ENCODE measurements around the gene HEXB.

HEXB gene

DNA sequence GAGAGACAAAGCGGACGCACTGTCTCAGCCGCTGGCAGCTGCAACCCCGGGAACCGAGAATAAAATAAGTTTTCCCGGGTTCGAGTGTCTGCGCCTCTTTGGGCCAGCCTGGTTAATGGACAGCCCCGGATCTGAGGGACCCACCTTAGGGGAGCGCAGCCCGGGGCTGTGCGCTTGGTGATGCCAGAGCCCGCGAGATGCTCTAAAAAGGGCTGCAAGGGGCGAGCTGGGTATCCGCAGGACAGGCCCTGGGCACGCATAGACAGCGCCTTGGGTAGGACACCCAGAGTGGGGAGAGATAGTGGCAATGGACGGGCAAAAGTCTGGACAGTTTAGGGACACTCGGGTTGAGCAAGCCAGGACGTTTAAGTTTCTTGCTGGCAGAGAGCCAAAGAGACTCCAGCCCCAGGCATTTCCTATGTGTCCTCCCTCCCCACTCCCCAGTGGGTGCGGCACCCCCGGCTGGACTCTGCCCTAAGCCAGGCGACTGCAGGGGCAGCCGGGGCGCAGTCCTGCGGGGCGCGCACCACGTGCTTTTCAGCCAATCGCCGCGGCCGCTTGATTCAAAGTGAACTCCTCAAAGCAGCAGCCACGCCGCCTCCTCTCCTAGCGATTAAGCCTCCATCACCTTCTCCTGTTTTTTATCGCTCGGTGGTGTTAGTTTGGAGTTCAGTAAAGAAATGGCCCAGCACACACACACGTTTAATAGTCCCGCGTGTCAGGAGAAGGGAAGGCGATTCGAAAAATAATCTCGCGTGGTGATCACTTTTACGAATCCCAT, 43.9 kb upstream of the HEXB start:
- Histone ChIP-seq H2BK15ac (ENCODE audit: low read length) (peak overlapping the region; percentile 20), H2BK12ac (ENCODE audit: low read length) (no peak overlapping the region), H3K4me2 (ENCODE audit: insufficient read depth, low read length, poor library complexity, severe bottlenecking) (peak overlapping the region; percentile 74), H2BK120ac (ENCODE audit: low read depth, low read length) (peak overlapping the region; percentile 62), H2AK5ac (ENCODE audit: low read depth, low read length) (peak overlapping the region; percentile 20), H3K14ac (ENCODE audit: low read length) (no peak overlapping the region), H4K8ac (ENCODE audit: low read depth, low read length) (no peak overlapping the region), H4K91ac (ENCODE audit: low read depth, low read length, poor library complexity) (peak overlapping the region; percentile 7), H3K27me3 (ENCODE audit: control insufficient read depth in 3 of 3, insufficient read depth in 3 of 3, low read depth in 1 of 3, low read length in 3 of 3) (no peaks in the 10 kb centered on the region), H3K18ac (ENCODE audit: low read length) (peak overlapping the region; percentile 62), H3K79me1 (ENCODE audit: low read depth, low read length) (no peaks in the 10 kb centered on the region), H3K4me1 (ENCODE audit: control insufficient read depth in 2 of 2, insufficient read depth in 1 of 2, low read depth in 1 of 2, low read length in 2 of 2) (peaks cover 7 to 11% of the 10 kb centered on the region in 2 donors), H3K9ac (ENCODE audit: low read depth, low read length, poor library complexity) (peak overlapping the region; percentile 74), H3K9me3 (replicated peaks in 1 of 2; ENCODE audit: control insufficient read depth in 2 of 2, insufficient read depth in 1 of 2, low read depth in 1 of 2, low read length in 2 of 2) (no peaks in the 10 kb centered on the region), H3K4me3 (ENCODE audit: low read length in 2 of 2) (peak overlapping the region; percentile 93 to 99), H3K4ac (ENCODE audit: low read length) (no peak overlapping the region), H2BK5ac (ENCODE audit: low read length) (peak overlapping the region; percentile 88), H3K23ac (ENCODE audit: low read depth, low read length, poor library complexity) (no peak overlapping the region), H3K27ac (replicated peaks; ENCODE audit: low read length) (peak overlapping the region; percentile 89), H3K36me3 (replicated peaks in 1 of 2; ENCODE audit: control insufficient read depth in 2 of 2, insufficient read depth in 2 of 2, low read length in 2 of 2) (peaks cover 1 to 15% of the 10 kb centered on the region in 2 donors), H2AFZ (ENCODE audit: low read length) (peak overlapping the region; percentile 84)
- peak; percentile 65 for DNase-seq (ENCODE audit: low spot score)
- WGBS, 2 donors (ENCODE audit: extremely low coverage in 2 of 2, insufficient read length in 2 of 2, insufficient replicate concordance in 1 of 2), result no CpG with 5 or more reads among the region's 47 CpGs

DNA sequence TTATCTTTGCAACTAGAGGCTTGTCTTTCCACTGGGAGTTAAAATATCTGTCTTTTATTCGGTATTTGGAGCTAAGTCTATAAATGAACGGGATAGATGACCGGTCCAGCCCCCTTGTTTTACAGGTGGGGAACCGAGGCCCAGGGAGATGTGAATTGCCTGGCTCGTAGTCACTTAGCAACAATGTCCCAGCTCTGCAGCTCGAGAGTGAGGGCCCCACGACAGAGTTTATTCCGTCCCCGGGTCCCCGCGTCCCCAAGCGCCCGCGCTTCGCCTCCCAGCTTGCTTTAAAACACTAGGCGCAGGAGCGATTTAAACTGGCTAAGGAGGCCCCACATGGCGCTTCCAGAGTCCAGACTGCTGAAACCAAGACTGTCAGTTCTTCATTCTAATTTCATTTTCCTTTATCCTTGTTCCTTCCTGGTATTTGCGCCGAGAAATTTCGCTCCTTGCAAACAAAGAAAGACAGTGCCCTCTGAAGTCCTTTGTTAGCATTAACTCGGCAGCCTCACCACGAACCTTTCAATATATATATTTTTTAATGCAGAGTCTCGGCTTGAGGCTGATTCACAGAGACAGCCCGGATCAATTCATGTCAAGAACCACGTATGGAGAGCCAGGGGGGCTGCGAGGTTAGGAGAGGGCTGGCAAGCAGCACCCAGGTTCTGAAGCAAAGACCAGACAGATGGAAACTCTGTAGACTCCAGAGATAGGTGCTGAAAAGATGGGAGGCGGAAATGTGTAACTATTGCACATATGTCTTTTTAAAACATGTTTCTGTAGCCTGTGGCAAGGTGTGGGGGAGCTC, 43.1 kb upstream of the HEXB start:
- peaks cover 0 to 7% of the 10 kb centered on the region in 2 donors for H3K36me3 ChIP-seq (replicated peaks in 1 of 2; ENCODE audit: control insufficient read depth in 2 of 2, insufficient read depth in 2 of 2, low read length in 2 of 2)
- peak overlapping the region; percentile 48 to 93 for H3K4me3 ChIP-seq (ENCODE audit: low read length in 2 of 2)
- H4K8ac ChIP-seq (ENCODE audit: low read depth, low read length), result no peak overlapping the region
- H2BK5ac ChIP-seq (ENCODE audit: low read length), result no peak overlapping the region
- no peaks in the 10 kb centered on the region for H3K79me1 ChIP-seq (ENCODE audit: low read depth, low read length)
- H2BK15ac ChIP-seq (ENCODE audit: low read length), result no peak overlapping the region
- no CpG with 5 or more reads among the region's 28 CpGs for WGBS, 2 donors (ENCODE audit: extremely low coverage in 2 of 2, insufficient read length in 2 of 2, insufficient replicate concordance in 1 of 2)
- no peak overlapping the region for H3K9ac ChIP-seq (ENCODE audit: low read depth, low read length, poor library complexity)
- no peak overlapping the region for H2BK12ac ChIP-seq (ENCODE audit: low read length)
- H2AK5ac ChIP-seq (ENCODE audit: low read depth, low read length), result no peak overlapping the region
- H3K4me2 ChIP-seq (ENCODE audit: insufficient read depth, low read length, poor library complexity, severe bottlenecking), result peak overlapping the region; percentile 74
- H3K14ac ChIP-seq (ENCODE audit: low read length), result no peak overlapping the region
- no peak overlapping the region for H3K23ac ChIP-seq (ENCODE audit: low read depth, low read length, poor library complexity)
- H2BK120ac ChIP-seq (ENCODE audit: low read depth, low read length), result no peak overlapping the region
- H3K18ac ChIP-seq (ENCODE audit: low read length), result peak overlapping the region; percentile 69
- H4K91ac ChIP-seq (ENCODE audit: low read depth, low read length, poor library complexity), result no peak overlapping the region
- H2AFZ ChIP-seq (ENCODE audit: low read length), result peak overlapping the region; percentile 84
- H3K4ac ChIP-seq (ENCODE audit: low read length), result no peak overlapping the region
- peak overlapping the region; percentile 89 for H3K27ac ChIP-seq (replicated peaks; ENCODE audit: low read length)
- H3K27me3 ChIP-seq (ENCODE audit: control insufficient read depth in 3 of 3, insufficient read depth in 3 of 3, low read depth in 1 of 3, low read length in 3 of 3), result no peaks in the 10 kb centered on the region
- peak; percentile 44 for DNase-seq (ENCODE audit: low spot score)
- H3K9me3 ChIP-seq (replicated peaks in 1 of 2; ENCODE audit: control insufficient read depth in 2 of 2, insufficient read depth in 1 of 2, low read depth in 1 of 2, low read length in 2 of 2), result no peaks in the 10 kb centered on the region
- peaks cover 7 to 13% of the 10 kb centered on the region in 2 donors for H3K4me1 ChIP-seq (ENCODE audit: control insufficient read depth in 2 of 2, insufficient read depth in 1 of 2, low read depth in 1 of 2, low read length in 2 of 2)

DNA sequence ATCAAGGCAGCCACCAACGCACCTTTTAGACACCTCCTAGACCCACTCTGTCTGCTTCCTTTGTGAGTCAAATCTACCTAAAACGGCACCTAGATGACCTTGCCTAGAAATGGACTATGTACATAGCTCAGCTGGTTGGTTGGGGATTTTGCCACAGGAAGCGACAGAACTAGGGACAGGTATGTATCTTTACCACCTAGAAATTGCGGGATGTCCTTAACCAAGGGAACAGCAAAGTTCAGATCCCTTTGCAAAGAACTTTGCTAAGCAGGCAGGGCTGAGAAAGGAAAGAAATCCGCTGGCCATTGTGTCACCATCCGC, 42.5 kb upstream of the HEXB start:
- no peak overlapping the region for H3K14ac ChIP-seq (ENCODE audit: low read length)
- no peak overlapping the region for H4K91ac ChIP-seq (ENCODE audit: low read depth, low read length, poor library complexity)
- H2BK120ac ChIP-seq (ENCODE audit: low read depth, low read length), result no peak overlapping the region
- peaks cover 5 to 17% of the 10 kb centered on the region in 2 donors for H3K4me1 ChIP-seq (ENCODE audit: control insufficient read depth in 2 of 2, insufficient read depth in 1 of 2, low read depth in 1 of 2, low read length in 2 of 2)
- no peak overlapping the region for H3K4me3 ChIP-seq (ENCODE audit: low read length in 2 of 2)
- no peak overlapping the region for H4K8ac ChIP-seq (ENCODE audit: low read depth, low read length)
- peaks cover 0 to 2% of the 10 kb centered on the region in 2 donors for H3K36me3 ChIP-seq (replicated peaks in 1 of 2; ENCODE audit: control insufficient read depth in 2 of 2, insufficient read depth in 2 of 2, low read length in 2 of 2)
- no peaks in the 10 kb centered on the region for H3K9me3 ChIP-seq (replicated peaks in 1 of 2; ENCODE audit: control insufficient read depth in 2 of 2, insufficient read depth in 1 of 2, low read depth in 1 of 2, low read length in 2 of 2)
- H3K27me3 ChIP-seq (ENCODE audit: control insufficient read depth in 3 of 3, insufficient read depth in 3 of 3, low read depth in 1 of 3, low read length in 3 of 3), result no peaks in the 10 kb centered on the region
- no peak overlapping the region for H3K23ac ChIP-seq (ENCODE audit: low read depth, low read length, poor library complexity)
- H3K79me1 ChIP-seq (ENCODE audit: low read depth, low read length), result no peaks in the 10 kb centered on the region
- no peak overlapping the region for H3K18ac ChIP-seq (ENCODE audit: low read length)
- DNase-seq (ENCODE audit: low spot score), result no peak
- H3K27ac ChIP-seq (replicated peaks; ENCODE audit: low read length), result no peak overlapping the region
- no peak overlapping the region for H2BK5ac ChIP-seq (ENCODE audit: low read length)
- H2BK15ac ChIP-seq (ENCODE audit: low read length), result no peak overlapping the region
- no peak overlapping the region for H3K4me2 ChIP-seq (ENCODE audit: insufficient read depth, low read length, poor library complexity, severe bottlenecking)
- H3K4ac ChIP-seq (ENCODE audit: low read length), result no peak overlapping the region
- H2AK5ac ChIP-seq (ENCODE audit: low read depth, low read length), result no peak overlapping the region
- H3K9ac ChIP-seq (ENCODE audit: low read depth, low read length, poor library complexity), result no peak overlapping the region
- no CpG with 5 or more reads among the region's 6 CpGs for WGBS, 2 donors (ENCODE audit: extremely low coverage in 2 of 2, insufficient read length in 2 of 2, insufficient replicate concordance in 1 of 2)
- H2BK12ac ChIP-seq (ENCODE audit: low read length), result no peak overlapping the region
- H2AFZ ChIP-seq (ENCODE audit: low read length), result peak overlapping the region; percentile 84

GRCh38 chr5:74643111-74643562, 41.9 kb upstream of the HEXB start:
- H3K9ac ChIP-seq (ENCODE audit: low read depth, low read length, poor library complexity), result no peak overlapping the region
- H2BK15ac ChIP-seq (ENCODE audit: low read length), result no peak overlapping the region
- H3K4me3 ChIP-seq (ENCODE audit: low read length in 2 of 2), result no peak overlapping the region
- H3K18ac ChIP-seq (ENCODE audit: low read length), result no peak overlapping the region
- H3K14ac ChIP-seq (ENCODE audit: low read length), result no peak overlapping the region
- no peaks in the 10 kb centered on the region for H3K9me3 ChIP-seq (replicated peaks in 1 of 2; ENCODE audit: control insufficient read depth in 2 of 2, insufficient read depth in 1 of 2, low read depth in 1 of 2, low read length in 2 of 2)
- no peak overlapping the region for H2BK120ac ChIP-seq (ENCODE audit: low read depth, low read length)
- H2BK5ac ChIP-seq (ENCODE audit: low read length), result no peak overlapping the region
- no peak overlapping the region for H3K4me2 ChIP-seq (ENCODE audit: insufficient read depth, low read length, poor library complexity, severe bottlenecking)
- peaks cover 4 to 12% of the 10 kb centered on the region in 2 donors for H3K4me1 ChIP-seq (ENCODE audit: control insufficient read depth in 2 of 2, insufficient read depth in 1 of 2, low read depth in 1 of 2, low read length in 2 of 2)
- H3K36me3 ChIP-seq (replicated peaks in 1 of 2; ENCODE audit: control insufficient read depth in 2 of 2, insufficient read depth in 2 of 2, low read length in 2 of 2), result no peaks in the 10 kb centered on the region
- H4K8ac ChIP-seq (ENCODE audit: low read depth, low read length), result no peak overlapping the region
- H2AK5ac ChIP-seq (ENCODE audit: low read depth, low read length), result no peak overlapping the region
- WGBS, 2 donors (ENCODE audit: extremely low coverage in 2 of 2, insufficient read length in 2 of 2, insufficient replicate concordance in 1 of 2), result no CpG with 5 or more reads among the region's 4 CpGs
- H3K27ac ChIP-seq (replicated peaks; ENCODE audit: low read length), result no peak overlapping the region
- no peak overlapping the region for H2BK12ac ChIP-seq (ENCODE audit: low read length)
- no peak overlapping the region for H2AFZ ChIP-seq (ENCODE audit: low read length)
- no peak overlapping the region for H4K91ac ChIP-seq (ENCODE audit: low read depth, low read length, poor library complexity)
- no peak for DNase-seq (ENCODE audit: low spot score)
- H3K23ac ChIP-seq (ENCODE audit: low read depth, low read length, poor library complexity), result no peak overlapping the region
- H3K4ac ChIP-seq (ENCODE audit: low read length), result no peak overlapping the region
- no peaks in the 10 kb centered on the region for H3K79me1 ChIP-seq (ENCODE audit: low read depth, low read length)
- H3K27me3 ChIP-seq (ENCODE audit: control insufficient read depth in 3 of 3, insufficient read depth in 3 of 3, low read depth in 1 of 3, low read length in 3 of 3), result no peaks in the 10 kb centered on the region
